ENCODE results near the gene ABCF2. TPM values are rescaled to one million over a fixed set of nuclear protein-coding genes. Genes with fewer than 3 reads are reported as not detected.
A peak's percentile ranks its signal among the peaks of the same experiment; 100 is the strongest.

The ABCF2 gene
- total and polyA plus RNA-seq, 2 donors from 2014 or later = 22.5 to 30.8 TPM

DNA sequence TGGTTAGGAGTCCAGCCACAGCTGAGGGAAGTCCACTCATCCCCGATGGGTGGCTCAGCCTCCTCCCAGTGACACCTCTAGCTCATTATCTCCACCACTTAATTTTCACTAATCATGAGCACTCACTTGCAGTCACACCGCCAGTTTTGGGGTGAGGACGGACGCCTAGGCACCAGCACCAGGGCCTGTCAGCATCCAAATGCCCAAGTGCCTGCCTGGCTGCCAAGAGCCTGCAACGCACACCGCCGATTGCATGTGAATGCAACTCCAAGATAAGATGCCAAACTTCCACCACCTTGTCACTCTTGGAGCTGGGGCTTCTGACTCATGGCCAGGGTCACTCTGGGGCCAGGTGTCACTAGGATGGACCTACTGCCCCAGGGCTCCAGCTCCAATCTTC is 45.9 kb upstream of the ABCF2 start:
- intact Hi-C loops (cut with DNase I) = no loop called here
- H3K27ac ChIP-seq (ENCODE audit: low read depth in 2 of 2, low read length in 2 of 2) = no peak overlapping the region

GRCh38 chr7:151272405-151272804 is 45.4 kb upstream of the ABCF2 start:
- intact Hi-C loops (cut with DNase I) = no loop called here
- Histone ChIP-seq H3K4me1 (ENCODE audit: control insufficient read depth in 2 of 3, insufficient read depth in 2 of 3, low read depth in 1 of 3, low read length in 3 of 3) (peaks cover 0 to 17% (median 4%) of the 10 kb centered on the region in 3 donors), H3K36me3 (ENCODE audit: control insufficient read depth in 2 of 3, insufficient read depth in 3 of 3, low read length in 3 of 3) (no peaks in the 10 kb centered on the region), H3K4me3 (ENCODE audit: low read length in 3 of 3) (no peak overlapping the region), H3K27me3 (ENCODE audit: control insufficient read depth, insufficient read depth, low read length) (no peaks in the 10 kb centered on the region), H3K9ac (ENCODE audit: low read length in 3 of 3) (no peak overlapping the region), H3K9me3 (ENCODE audit: control insufficient read depth in 2 of 3, insufficient read depth in 1 of 3, low read length in 3 of 3) (no peaks in the 10 kb centered on the region), H3K27ac (ENCODE audit: low read depth in 2 of 2, low read length in 2 of 2) (peak overlapping the region in 1 of 2 donors; percentile 56)
- DNase-seq (no peak), FAIRE-seq (no peak)
- TF ChIP-seq, protein P1, sequence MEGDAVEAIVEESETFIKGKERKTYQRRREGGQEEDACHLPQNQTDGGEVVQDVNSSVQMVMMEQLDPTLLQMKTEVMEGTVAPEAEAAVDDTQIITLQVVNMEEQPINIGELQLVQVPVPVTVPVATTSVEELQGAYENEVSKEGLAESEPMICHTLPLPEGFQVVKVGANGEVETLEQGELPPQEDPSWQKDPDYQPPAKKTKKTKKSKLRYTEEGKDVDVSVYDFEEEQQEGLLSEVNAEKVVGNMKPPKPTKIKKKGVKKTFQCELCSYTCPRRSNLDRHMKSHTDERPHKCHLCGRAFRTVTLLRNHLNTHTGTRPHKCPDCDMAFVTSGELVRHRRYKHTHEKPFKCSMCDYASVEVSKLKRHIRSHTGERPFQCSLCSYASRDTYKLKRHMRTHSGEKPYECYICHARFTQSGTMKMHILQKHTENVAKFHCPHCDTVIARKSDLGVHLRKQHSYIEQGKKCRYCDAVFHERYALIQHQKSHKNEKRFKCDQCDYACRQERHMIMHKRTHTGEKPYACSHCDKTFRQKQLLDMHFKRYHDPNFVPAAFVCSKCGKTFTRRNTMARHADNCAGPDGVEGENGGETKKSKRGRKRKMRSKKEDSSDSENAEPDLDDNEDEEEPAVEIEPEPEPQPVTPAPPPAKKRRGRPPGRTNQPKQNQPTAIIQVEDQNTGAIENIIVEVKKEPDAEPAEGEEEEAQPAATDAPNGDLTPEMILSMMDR (IDR thresholded peaks at IDR 0.05; ENCODE audit: borderline replicate concordance, extremely low read depth, insufficient read depth) = no peak

More for the DNA sequence above, 45.9 kb upstream of the ABCF2 start:
- no peaks in the 10 kb centered on the region for H3K36me3 ChIP-seq (ENCODE audit: control insufficient read depth in 2 of 3, insufficient read depth in 3 of 3, low read length in 3 of 3)
- DNase-seq (no peak), FAIRE-seq (no peak)
- H3K9me3 ChIP-seq (ENCODE audit: control insufficient read depth in 2 of 3, insufficient read depth in 1 of 3, low read length in 3 of 3) = no peaks in the 10 kb centered on the region
- H3K4me1 ChIP-seq (ENCODE audit: control insufficient read depth in 2 of 3, insufficient read depth in 2 of 3, low read depth in 1 of 3, low read length in 3 of 3) = peaks cover 0 to 17% (median 4%) of the 10 kb centered on the region in 3 donors
- no peak overlapping the region for H3K9ac ChIP-seq (ENCODE audit: low read length in 3 of 3)
- H3K4me3 ChIP-seq (ENCODE audit: low read length in 3 of 3) = no peak overlapping the region
- TF ChIP-seq, protein P1 (IDR thresholded peaks at IDR 0.05; ENCODE audit: borderline replicate concordance, extremely low read depth, insufficient read depth) = no peak
- H3K27me3 ChIP-seq (ENCODE audit: control insufficient read depth, insufficient read depth, low read length) = no peaks in the 10 kb centered on the region

GRCh38 chr7:151271699-151272355 is 44.8 kb upstream of the ABCF2 start:
- intact Hi-C loops (cut with DNase I) = no loop called here
- H3K27me3 ChIP-seq (ENCODE audit: control insufficient read depth, insufficient read depth, low read length) = no peaks in the 10 kb centered on the region
- no peaks in the 10 kb centered on the region for H3K36me3 ChIP-seq (ENCODE audit: control insufficient read depth in 2 of 3, insufficient read depth in 3 of 3, low read length in 3 of 3)
- peaks cover 0 to 14% (median 4%) of the 10 kb centered on the region in 3 donors for H3K4me1 ChIP-seq (ENCODE audit: control insufficient read depth in 2 of 3, insufficient read depth in 2 of 3, low read depth in 1 of 3, low read length in 3 of 3)
- no peaks in the 10 kb centered on the region for H3K9me3 ChIP-seq (ENCODE audit: control insufficient read depth in 2 of 3, insufficient read depth in 1 of 3, low read length in 3 of 3)
- TF ChIP-seq, protein P1 (IDR thresholded peaks at IDR 0.05; ENCODE audit: borderline replicate concordance, extremely low read depth, insufficient read depth) = no peak
- FAIRE-seq (no peak), DNase-seq (peak in 3 of 5 donors; percentile 39 to 86 (median 61))
- no peak overlapping the region for H3K4me3 ChIP-seq (ENCODE audit: low read length in 3 of 3)
- H3K27ac ChIP-seq (ENCODE audit: low read depth in 2 of 2, low read length in 2 of 2) = peak overlapping the region in 1 of 2 donors; percentile 56
- peak overlapping the region in 1 of 3 donors; percentile 24 for H3K9ac ChIP-seq (ENCODE audit: low read length in 3 of 3)

Measured in kidney (tissue), 14 donors.